HFFc6 (cell line): ENCODE data around the gene HDAC10. TPM values are rescaled to one million over a fixed set of nuclear protein-coding genes. Genes with fewer than 3 reads are reported as not detected.

Source experiments
- DNase-seq: peaks from one replicate; pipeline ENCODE4 v3.0.0-alpha.2; 2018
- H3K27ac Mint-ChIP-seq: 2 replicates; pipeline ENCODE4 v1.8.0; 2020; ENCODE audit warnings: mild to moderate bottlenecking, mixed read lengths
- H3K27me3 Mint-ChIP-seq: 2 replicates; pipeline ENCODE4 v1.8.0; 2021; ENCODE audit warnings: mild to moderate bottlenecking, moderate library complexity, mixed read lengths; ENCODE audit not compliant: insufficient read depth
- H3K36me3 Mint-ChIP-seq: 2 replicates; pipeline ENCODE4 v1.8.0; 2021; ENCODE audit warnings: low read depth, mixed read lengths
- H3K4me1 Mint-ChIP-seq: 2 replicates; pipeline ENCODE4 v1.8.0; 2020; ENCODE audit warnings: low read depth, mixed read lengths
- H3K4me3 Mint-ChIP-seq: 2 replicates; pipeline ENCODE4 v1.8.0; 2020; ENCODE audit warnings: mild to moderate bottlenecking, moderate library complexity, mixed read lengths
- H3K9me3 Mint-ChIP-seq: 2 replicates; pipeline ENCODE4 v1.8.0; 2020; ENCODE audit warnings: mild to moderate bottlenecking, mixed read lengths
- CTCF ChIP-seq: fragments of 200-600 bp; sonication (generic); IDR thresholded peaks from 2 replicates; pipeline ENCODE4 v1.5.0; 2021; ENCODE audit warnings: antibody characterized with exemption, mild to moderate bottlenecking
- total RNA-seq, 6 experiments: library from RNA; stranded (reverse); fragmentation: NEBNext Ultra II Directional; extraction: Animal tissue kit (Norgen Biotek cat#: 25700); gene quantifications; 2 replicates in 1 of 6; 3 replicates in 5 of 6; pipeline ENCODE4 v1.2.3, GENCODE V29; 2021

The HDAC10 gene
- total RNA-seq, 6 experiments from 2014 or later, result 24.2 to 30.9 (median 28.9) TPM

DNA sequence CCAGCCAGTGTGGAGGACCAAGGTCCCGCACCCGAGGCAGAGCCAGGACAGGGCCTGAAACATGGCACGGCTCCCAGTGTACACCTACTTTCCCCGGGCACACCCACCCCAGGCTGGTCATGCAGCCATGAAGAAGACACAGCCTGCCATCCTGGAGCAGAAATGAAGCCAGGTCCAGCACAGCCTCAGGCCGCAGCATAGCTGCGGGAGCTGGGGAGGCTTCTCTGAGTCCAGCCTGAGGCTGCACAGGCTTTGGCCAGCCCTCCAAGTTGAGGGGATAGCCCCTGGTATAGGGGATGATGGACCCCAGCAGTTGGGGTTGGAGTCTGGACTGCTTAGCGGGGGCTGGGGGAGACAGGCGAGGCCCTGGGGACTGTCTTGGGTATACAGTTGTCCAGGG is 2.9 kb upstream of the HDAC10 start:
- no peak for DNase-seq
- Mint-ChIP-seq H3K27me3 (peaks cover 2% of the 10 kb centered on the region), H3K4me3 (no peak overlapping the region), H3K27ac (no peak overlapping the region), H3K9me3 (no peaks in the 10 kb centered on the region), H3K36me3 (no peaks in the 10 kb centered on the region), H3K4me1 (peaks cover 6% of the 10 kb centered on the region)
- TF ChIP-seq CTCF, result no peak

GRCh38 chr22:50253046-50253915 is 2.2 kb upstream of the HDAC10 start:
- no peak for TF ChIP-seq CTCF
- H3K27me3 Mint-ChIP-seq, result peaks cover 2% of the 10 kb centered on the region; the same call in 1 of the 2 replicates
- no peaks in the 10 kb centered on the region for H3K9me3 Mint-ChIP-seq
- no peak overlapping the region for H3K4me3 Mint-ChIP-seq
- no peak for DNase-seq
- H3K36me3 Mint-ChIP-seq, result no peaks in the 10 kb centered on the region
- no peak overlapping the region for H3K27ac Mint-ChIP-seq
- peaks cover 6% of the 10 kb centered on the region; the same call in 1 of the 2 replicates for H3K4me1 Mint-ChIP-seq

DNA sequence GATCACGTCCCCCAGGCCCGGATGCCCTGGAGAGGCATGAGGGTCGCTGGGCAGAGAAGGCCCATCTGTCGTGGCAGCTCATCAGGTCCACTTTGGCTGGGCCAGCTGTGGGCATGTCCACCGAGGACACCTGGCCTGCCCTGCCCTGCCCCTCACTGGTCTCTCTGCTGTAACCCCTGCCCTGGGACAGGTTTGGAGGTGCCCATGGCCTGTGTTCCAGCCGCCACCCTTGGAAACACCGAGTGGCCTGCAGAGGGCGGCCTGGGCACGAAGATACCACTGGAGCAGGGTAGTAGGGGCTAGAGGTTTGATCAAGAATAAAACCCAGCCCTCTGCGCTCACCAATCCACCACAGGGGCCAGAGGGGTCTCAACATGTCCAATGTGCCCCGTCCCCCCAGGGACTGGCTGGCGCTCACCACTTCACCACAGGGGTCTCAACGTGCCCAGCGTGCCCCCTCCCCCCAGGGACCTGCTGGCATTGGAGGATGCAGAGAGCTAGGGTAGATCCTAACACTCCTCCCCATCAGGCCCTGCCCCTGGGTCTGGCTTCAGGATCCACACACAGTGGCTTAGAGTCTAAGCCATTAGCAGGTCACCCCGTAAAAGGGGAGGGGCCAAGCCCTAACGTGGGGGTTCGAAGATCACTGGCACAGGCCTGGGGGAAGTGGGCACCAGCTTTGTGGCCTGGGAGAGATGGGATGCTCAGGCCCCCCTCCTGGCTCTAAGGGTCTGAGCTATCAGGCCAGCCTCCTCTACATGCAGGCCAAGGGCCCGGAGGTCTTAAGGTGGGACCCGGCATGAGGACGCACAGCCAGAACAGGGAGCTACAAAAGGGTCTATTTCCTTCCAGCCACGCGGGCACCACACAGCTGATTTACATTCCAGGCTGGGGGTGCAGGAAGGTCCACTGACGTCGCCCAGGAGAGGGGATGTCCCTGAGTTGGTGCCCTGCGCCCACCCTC is 1.3 kb upstream of the HDAC10 start:
- peak; percentile 78 for TF ChIP-seq CTCF
- H3K9me3 Mint-ChIP-seq, result no peaks in the 10 kb centered on the region
- peaks cover 4% of the 10 kb centered on the region for H3K27me3 Mint-ChIP-seq
- peaks cover 13% of the 10 kb centered on the region; the same call in 1 of the 2 replicates for H3K4me1 Mint-ChIP-seq
- H3K36me3 Mint-ChIP-seq, result no peaks in the 10 kb centered on the region
- no peak for DNase-seq
- no peak overlapping the region; the same call in 1 of the 2 replicates for H3K27ac Mint-ChIP-seq
- H3K4me3 Mint-ChIP-seq, result no peak overlapping the region

- peaks cover 3% of the 10 kb centered on the region for H3K27me3 Mint-ChIP-seq
- no peaks in the 10 kb centered on the region for H3K9me3 Mint-ChIP-seq
- no peaks in the 10 kb centered on the region for H3K36me3 Mint-ChIP-seq
- DNase-seq, result no peak
- TF ChIP-seq CTCF, result no peak
- no peak overlapping the region for H3K4me3 Mint-ChIP-seq
- H3K27ac Mint-ChIP-seq, result no peak overlapping the region
- peaks cover 17% of the 10 kb centered on the region; the same call in 1 of the 2 replicates for H3K4me1 Mint-ChIP-seq
Observed at GRCh38 chr22:50251477-50252081, 514 bp upstream of the HDAC10 start.

- TF ChIP-seq CTCF, result no peak
- no peaks in the 10 kb centered on the region for H3K36me3 Mint-ChIP-seq
- peaks cover 17% of the 10 kb centered on the region; the same call in 1 of the 2 replicates for H3K4me1 Mint-ChIP-seq
Observed at GRCh38 chr22:50250249-50250554, 863 bp downstream of the HDAC10 start.

More at GRCh38 chr22:50250249-50250554, 863 bp downstream of the HDAC10 start:
- Mint-ChIP-seq H3K27me3 (peaks cover 6% of the 10 kb centered on the region), H3K4me3 (peak overlapping the region; percentile 86), H3K27ac (no peak overlapping the region; the same call in 1 of the 2 replicates), H3K9me3 (no peaks in the 10 kb centered on the region)
- DNase-seq, result no peak
